Psoas muscle (tissue), 8 donors: ENCODE measurements around the gene CATSPER4. TPM values are rescaled to one million over a fixed set of nuclear protein-coding genes. Genes with fewer than 3 reads are reported as not detected.
A peak's percentile ranks its signal among the peaks of the same experiment; 100 is the strongest.

Experiments used
- ATAC-seq, 4 donors: fragments of 200-7000 bp; cut with Tn5 transposase; one replicate each; pipeline ENCODE4 v1.9.1; 2020; ENCODE audit warnings: moderate library complexity in 3 of 4, mild to moderate bottlenecking in 2 of 4
- DNase-seq, 2 donors: peaks; one replicate each; pipeline ENCODE4 v3.0.0-alpha.2; 2020
- H3K27ac ChIP-seq: fragments of 200-600 bp; one replicate; pipeline ENCODE4 v1.8.0; 2022
- H3K27me3 ChIP-seq, 3 donors: fragments of 200-600 bp in 1 of 3; one replicate each; pipeline versions ENCODE4 v1.6.1 to v1.8.0; 2013 to 2022; ENCODE audit warnings: low read length in 2 of 3, mild to moderate bottlenecking in 2 of 3, moderate library complexity in 1 of 3; ENCODE audit not compliant: insufficient read depth in 3 of 3
- H3K36me3 ChIP-seq, 2 donors: fragments of 200-600 bp in 1 of 2; one replicate each; pipeline versions ENCODE4 v1.6.1 to v1.8.0; 2013 to 2022; ENCODE audit warnings: low read depth in 1 of 2, mild to moderate bottlenecking in 1 of 2, moderate library complexity in 1 of 2; ENCODE audit not compliant: insufficient read depth in 1 of 2
- H3K4me1 ChIP-seq: fragments of 200-600 bp; one replicate; pipeline ENCODE4 v1.8.0; 2022
- H3K4me3 ChIP-seq: fragments of 200-600 bp; one replicate; pipeline ENCODE4 v1.8.0; 2022; ENCODE audit warnings: mild to moderate bottlenecking
- H3K9me3 ChIP-seq: fragments of 200-600 bp; one replicate; pipeline ENCODE4 v1.8.0; 2022
- CTCF ChIP-seq: fragments of 200-600 bp; IDR thresholded peaks from one replicate; pipeline ENCODE4 v1.8.0; 2022; ENCODE audit warnings: antibody characterized with exemption
- WGBS, 3 donors: extraction: QIAGEN DNeasy Blood & Tissue Kit; methylation state at CpG; one replicate each; pipeline versions ENCODE4 v1.1.6 to v1.1.7; 2013; 5-methylcytosine and 5-hydroxymethylcytosine counted together
- intact Hi-C, 2 donors: fragments of 100-400 bp; cut with DNase I; formaldehyde crosslinking; loops; one replicate each; pipeline versions ENCODE4 v1.11.0 to v1.14.2; 2022
- polyA plus RNA-seq, 3 donors: library from polyadenylated mRNA; stranded (reverse); fragments of 200-250 nt; gene quantifications; one replicate each; pipeline ENCODE4 v1.2.3, GENCODE V29; 2013
- total RNA-seq, 4 donors: library from RNA; stranded (reverse); fragmentation: NEBNext Ultra II Directional in 2 of 4; extraction: Animal tissue kit (Norgen Biotek cat#: 25700) in 2 of 4; gene quantifications; one replicate each; pipeline versions ENCODE4 v1.2.1 to v1.2.4, GENCODE V29; 2021 to 2023
- donor health status: healthy with polysubstance abuse.
- donor health status: DM: no; HTN: no; CAD: no; lungs with moderate emphysema.
- donor health status: Bipolar disorder and iron deficiency.
- donor health status: healthy.
- donor health status: DM: yes; HTN: yes; CAD: no.
- donor health status: DM: no; HTN: no; CAD: no.
- donor health status: DM: no; HTN: no; CAD: no.
- donor health status: DM: yes; HTN: yes; CAD: no.

CATSPER4 gene
- total and polyA plus RNA-seq, 7 donors = 0.01 to 0.24 TPM; not detected in 5

- Histone ChIP-seq H3K4me3 (peak within 1 kb of the TSS; percentile 74), H3K4me1 (peaks cover 20% of the 10 kb centered on the region), H3K27ac (peak within 1 kb of the TSS; percentile 89), H3K36me3 (no peaks in the 10 kb centered on the region), H3K9me3 (no peaks in the 10 kb centered on the region), H3K27me3 (no peaks in the 10 kb centered on the region)
- intact Hi-C loops = loop anchor here (5.0 to 10.0 kb wide), 2 partner anchors 52 to 119 kb away; partner anchors contain the start of gene PDIK1L (in 1 of the 2)
- peak; percentile 97 to 99 for DNase-seq
- ATAC-seq = peak; percentile 94 to 99 (median 97)
- 0% methylated on average over 50 to 73 of the region's 73 CpGs for WGBS, 3 donors
- TF ChIP-seq CTCF = peak; percentile 81
These were observed 43.7 kb downstream of the CATSPER4 start, which contains the start of gene CEP85 for GRCh38 chr1:26233903-26234643. Gene CEP85 (plus strand): TSS chr1:26234200. CDS start chr1:26239784, 5,584 bp downstream.

- intact Hi-C loops = loop anchor here (5.0 to 10.0 kb wide), 3 partner anchors 37 to 120 kb away; partner anchors contain the start of gene PDIK1L (in 1 of the 2)
- peak overlapping the region; percentile 89 for H3K27ac ChIP-seq
- H3K27me3 ChIP-seq = no peaks in the 10 kb centered on the region
- ATAC-seq (peak in 1 of 4 donors; percentile 1), DNase-seq (peak in 1 of 2 donors; percentile 16)
- H3K4me1 ChIP-seq = peaks cover 20% of the 10 kb centered on the region
- H3K4me3 ChIP-seq = peak overlapping the region; percentile 74
- no peak for TF ChIP-seq CTCF
- WGBS, 3 donors = 2 to 3% (median 3%) methylated on average over 30 of the region's 30 CpGs
- no peaks in the 10 kb centered on the region for H3K9me3 ChIP-seq
- peaks cover 0 to 1% of the 10 kb centered on the region in 2 donors for H3K36me3 ChIP-seq
These were observed 44.4 kb downstream of the CATSPER4 start for GRCh38 chr1:26234644-26235370.

GRCh38 chr1:26237230-26237966 lies 47.0 kb downstream of the CATSPER4 start:
- H3K27me3 ChIP-seq = no peaks in the 10 kb centered on the region
- H3K27ac ChIP-seq = peak overlapping the region; percentile 89
- peak overlapping the region; percentile 74 for H3K4me3 ChIP-seq
- ATAC-seq = no peak
- 47 to 68% (median 51%) methylated on average over 6 of the region's 6 CpGs for WGBS, 3 donors
- H3K9me3 ChIP-seq = no peaks in the 10 kb centered on the region
- no peak for TF ChIP-seq CTCF
- H3K4me1 ChIP-seq = peaks cover 22% of the 10 kb centered on the region
- DNase-seq = no peak
- intact Hi-C loops = loop anchor here (5.0 to 10.0 kb wide), 2 partner anchors 35 to 123 kb away; partner anchors contain the start of gene PDIK1L (in 1 of the 2)
- H3K36me3 ChIP-seq = peaks cover 0 to 22% of the 10 kb centered on the region in 2 donors

DNA sequence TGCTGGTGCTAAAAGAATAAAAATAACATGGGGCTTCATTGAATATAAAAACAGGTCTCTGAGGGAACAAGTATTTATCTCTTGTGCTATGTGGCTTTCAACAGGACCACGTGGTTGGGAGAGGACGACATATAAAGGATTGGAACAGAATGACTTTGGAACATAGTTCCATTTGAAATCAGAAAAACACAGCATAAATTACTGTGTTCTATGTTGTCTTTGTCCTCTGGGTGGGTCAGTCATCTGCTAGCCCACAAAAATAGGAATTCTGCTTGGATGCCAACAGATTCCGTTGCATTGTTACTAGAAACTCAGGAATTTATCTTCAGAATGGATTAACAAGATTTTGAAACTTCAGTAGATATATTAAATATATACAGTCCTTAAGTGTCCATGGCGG lies 49.5 kb downstream of the CATSPER4 start:
- intact Hi-C loops = loop anchor here (5.0 to 10.0 kb wide), 2 partner anchors 32 to 125 kb away; partner anchors contain the start of gene PDIK1L (in 1 of the 2)
- DNase-seq (no peak), ATAC-seq (no peak)
- Histone ChIP-seq H3K4me1 (peaks cover 22% of the 10 kb centered on the region), H3K36me3 (peaks cover 6 to 34% of the 10 kb centered on the region in 2 donors), H3K27me3 (no peaks in the 10 kb centered on the region), H3K4me3 (no peak overlapping the region), H3K27ac (no peak overlapping the region), H3K9me3 (no peaks in the 10 kb centered on the region)
- no peak for TF ChIP-seq CTCF
- 73 to 79% (median 78%) methylated on average over 4 of the region's 4 CpGs for WGBS, 3 donors

Other genes starting within 250 kb of the CATSPER4 start
- 10 to 100 TPM in 3 of 4 donors, 1 to 10 TPM in 1; 5.5 to 15.8 (median 13.3) TPM for gene PAFAH2, start 192.5 kb upstream of the CATSPER4 start, total RNA-seq
- gene PAFAH2, start 192.5 kb upstream of the CATSPER4 start, polyA plus RNA-seq = 10 to 100 TPM in 1 of 3 donors, 1 to 10 TPM in 2; 5.1 to 30.1 (median 8.8) TPM
- 1 to 10 TPM in 3 of 4 donors, under 1 TPM in 1; 0.39 to 4.6 (median 2.1) TPM for gene EXTL1, start 168.8 kb upstream of the CATSPER4 start, total RNA-seq
- gene EXTL1, start 168.8 kb upstream of the CATSPER4 start, polyA plus RNA-seq = 1 to 10 TPM in 1 of 3 donors, under 1 TPM in 2; 0.61 to 1.1 (median 0.90) TPM
- gene SLC30A2, start 144.5 kb upstream of the CATSPER4 start, total RNA-seq = 1 to 10 TPM in 3 of 4 donors, under 1 TPM in 1; 0.32 to 7.8 (median 4.2) TPM
- 1 to 10 TPM in 1 of 3 donors, under 1 TPM in 2; 0.21 to 1.2 (median 0.70) TPM for gene SLC30A2, start 144.5 kb upstream of the CATSPER4 start, polyA plus RNA-seq
- gene TRIM63, start 123.0 kb upstream of the CATSPER4 start, total RNA-seq = 1,000 to 10,000 TPM in 1 of 4 donors, 100 to 1,000 TPM in 2, 10 to 100 TPM in 1; 74.2 to 2,937 (median 350) TPM
- 1,000 to 10,000 TPM in 2 of 3 donors, 100 to 1,000 TPM in 1; 369 to 2,799 (median 1,951) TPM for gene TRIM63, start 123.0 kb upstream of the CATSPER4 start, polyA plus RNA-seq
- 1 to 10 TPM; 3.1 to 7.0 (median 5.3) TPM for gene PDIK1L, start 78.8 kb upstream of the CATSPER4 start, total RNA-seq
- 1 to 10 TPM; 1.4 to 5.8 (median 2.4) TPM for gene PDIK1L, start 78.8 kb upstream of the CATSPER4 start, polyA plus RNA-seq
- gene FAM110D, start 31.5 kb upstream of the CATSPER4 start, total RNA-seq = 1 to 10 TPM; 1.2 to 2.9 (median 1.3) TPM
- 1 to 10 TPM; 1.4 to 1.7 (median 1.7) TPM for gene FAM110D, start 31.5 kb upstream of the CATSPER4 start, polyA plus RNA-seq
- gene C1orf232, start 21.6 kb upstream of the CATSPER4 start, total RNA-seq = not detected
- not detected for gene C1orf232, start 21.6 kb upstream of the CATSPER4 start, polyA plus RNA-seq
- 100 to 1,000 TPM in 1 of 4 donors, 10 to 100 TPM in 3; 75.2 to 116 (median 78.3) TPM for gene ZNF593, start 20.7 kb upstream of the CATSPER4 start, total RNA-seq
- gene ZNF593, start 20.7 kb upstream of the CATSPER4 start, polyA plus RNA-seq = 100 to 1,000 TPM in 2 of 3 donors, 10 to 100 TPM in 1; 65.7 to 236 (median 162) TPM
- 1 to 10 TPM; 1.6 to 4.2 (median 2.9) TPM for gene ZNF593OS, start 18.8 kb upstream of the CATSPER4 start, total RNA-seq
- gene ZNF593OS, start 18.8 kb upstream of the CATSPER4 start, polyA plus RNA-seq = under 1 TPM; 0.16 to 0.70 (median 0.44) TPM
- gene CNKSR1, start 13.1 kb upstream of the CATSPER4 start, total RNA-seq = 10 to 100 TPM; 54.8 to 90.4 (median 73.0) TPM
- 10 to 100 TPM; 11.0 to 45.3 (median 24.5) TPM for gene CNKSR1, start 13.1 kb upstream of the CATSPER4 start, polyA plus RNA-seq
- 10 to 100 TPM; 16.0 to 52.5 (median 41.1) TPM for gene CEP85, start 43.6 kb downstream of the CATSPER4 start, total RNA-seq
- 10 to 100 TPM; 14.8 to 24.2 (median 18.0) TPM for gene CEP85, start 43.6 kb downstream of the CATSPER4 start, polyA plus RNA-seq
- 10 to 100 TPM; 21.4 to 30.6 (median 22.6) TPM for gene SH3BGRL3, start 89.5 kb downstream of the CATSPER4 start, total RNA-seq
- 10 to 100 TPM; 10.9 to 78.1 (median 18.2) TPM for gene SH3BGRL3, start 89.5 kb downstream of the CATSPER4 start, polyA plus RNA-seq
- 1 to 10 TPM; 3.5 to 7.0 (median 3.9) TPM for gene UBXN11, start 116.0 kb downstream of the CATSPER4 start, total RNA-seq
- 1 to 10 TPM; 3.9 to 6.8 (median 5.8) TPM for gene UBXN11, start 116.0 kb downstream of the CATSPER4 start, polyA plus RNA-seq
- 1 to 10 TPM; 2.1 to 4.2 (median 4.1) TPM for gene CD52, start 127.4 kb downstream of the CATSPER4 start, total RNA-seq
- 1 to 10 TPM; 2.9 to 3.9 (median 3.6) TPM for gene CD52, start 127.4 kb downstream of the CATSPER4 start, polyA plus RNA-seq
- gene CRYBG2, start 163.5 kb downstream of the CATSPER4 start, total RNA-seq = 1 to 10 TPM in 1 of 4 donors, under 1 TPM in 1, not detected in 2; 0.56 to 2.9 TPM
- under 1 TPM in 1 of 3 donors, not detected in 2; 0.01 TPM for gene CRYBG2, start 163.5 kb downstream of the CATSPER4 start, polyA plus RNA-seq
- not detected for gene ZNF683, start 182.1 kb downstream of the CATSPER4 start, total RNA-seq
- gene ZNF683, start 182.1 kb downstream of the CATSPER4 start, polyA plus RNA-seq = under 1 TPM in 1 of 3 donors, not detected in 2; 0.06 TPM
- not detected for gene LIN28A, start 220.2 kb downstream of the CATSPER4 start, total RNA-seq
- gene LIN28A, start 220.2 kb downstream of the CATSPER4 start, polyA plus RNA-seq = not detected
- gene DHDDS, start 241.7 kb downstream of the CATSPER4 start, total RNA-seq = 10 to 100 TPM; 14.1 to 25.8 (median 21.4) TPM
- 10 to 100 TPM; 15.8 to 40.6 (median 23.3) TPM for gene DHDDS, start 241.7 kb downstream of the CATSPER4 start, polyA plus RNA-seq